GM12878 (cell line): ENCODE results near the gene USH2A. TPM values are rescaled to one million over a fixed set of nuclear protein-coding genes. Genes with fewer than 3 reads are reported as not detected.

Experiments
- ATAC-seq: fragments of 200-7000 bp; cut with Tn5 transposase; 3 replicates; pipeline ENCODE4 v1.9.1; 2020; ENCODE audit warnings: mild to moderate bottlenecking, moderate library complexity
- BruUV-seq: library from RNA; stranded (reverse); fragments of 400-500 nt; replicated peaks from 2 replicates; lab custom pipeline; 2021; lab: Mats Ljungman, UMichigan
- CTCF ChIA-PET: fragments of 300-600 bp; sonication (Branson Sonifier 250); formaldehyde crosslinking; extraction: SDS; loops from one replicate; lab custom pipeline; 2021; ENCODE audit warnings: inconsistent platforms; lab: Yijun Ruan, JAX
- POLR2A ChIA-PET: fragments of 350-600 bp; formaldehyde crosslinking; extraction: SDS; loops from one replicate; lab custom pipeline; 2021; ENCODE audit warnings: inconsistent platforms; lab: Charles Lee
- RAD21 ChIA-PET: fragments of 300-600 bp; sonication (Branson Sonifier 250); formaldehyde crosslinking; loops from one replicate; lab custom pipeline; 2023; ENCODE audit warnings: antibody characterized with exemption; ENCODE audit not compliant: unreplicated experiment; lab: Charles Lee
- SMC1A ChIA-PET: fragments of 300-600 bp; sonication (Branson Sonifier 250); formaldehyde crosslinking; loops from one replicate; lab custom pipeline; 2023; ENCODE audit not compliant: unreplicated experiment, uncharacterized antibody; lab: Charles Lee
- DNase-seq: peaks from one replicate; pipeline ENCODE4 v3.0.0-alpha.2; 2011; ENCODE audit warnings: low read depth, low spot score
- FAIRE-seq: peaks from 3 replicates; lab custom pipeline; 2011; peaks lifted over from hg19 to GRCh38; lab: Jason Lieb, UNC
- H2AFZ ChIP-seq: 2 replicates; pipeline ENCODE4 v1.6.0; 2011; ENCODE audit warnings: low read depth, low read length, control low read depth; ENCODE audit not compliant: control insufficient read depth
- H3K27ac ChIP-seq: 2 replicates; pipeline ENCODE4 v1.5.1; 2011; ENCODE audit warnings: control low read depth; ENCODE audit not compliant: control insufficient read depth, insufficient read depth
- H3K27me3 ChIP-seq, 2 experiments: replicated peaks in 1 of 2; 2 replicates each; pipeline versions ENCODE4 v1.6.0 to v1.6.1; 2011; ENCODE audit warnings: low read length in 1 of 2; ENCODE audit not compliant: control insufficient read depth in 2 of 2, insufficient read depth in 2 of 2
- H3K36me3 ChIP-seq, 2 experiments: 2 replicates each; pipeline ENCODE4 v1.5.1; 2011; ENCODE audit warnings: low read length in 1 of 2; ENCODE audit not compliant: control insufficient read depth in 2 of 2, insufficient read depth in 2 of 2
- H3K4me1 ChIP-seq: 2 replicates; pipeline ENCODE4 v1.6.1; 2011; ENCODE audit warnings: mild to moderate bottlenecking, low read length, moderate library complexity, mixed read lengths; ENCODE audit not compliant: control insufficient read depth, insufficient read depth
- H3K4me2 ChIP-seq: 2 replicates; pipeline ENCODE4 v1.6.0; 2011; ENCODE audit warnings: control low read depth; ENCODE audit not compliant: control insufficient read depth, insufficient read depth
- H3K4me3 ChIP-seq: fragments of 200-600 bp; sonication (generic); 2 replicates; pipeline ENCODE4 v1.5.1; 2016
- H3K79me2 ChIP-seq: 2 replicates; pipeline ENCODE4 v1.6.0; 2011; ENCODE audit warnings: low read length; ENCODE audit not compliant: control insufficient read depth, insufficient read depth
- H3K9ac ChIP-seq: 2 replicates; pipeline ENCODE4 v1.8.0; 2011; ENCODE audit warnings: low read length, control low read depth, mixed read lengths; ENCODE audit not compliant: control insufficient read depth, insufficient read depth
- H3K9me3 ChIP-seq: replicated peaks from 3 replicates; pipeline ENCODE4 v1.5.1; 2011; ENCODE audit warnings: mild to moderate bottlenecking, low read length; ENCODE audit not compliant: control insufficient read depth, insufficient read depth
- H4K20me1 ChIP-seq: 2 replicates; pipeline ENCODE4 v1.6.0; 2011; ENCODE audit not compliant: control insufficient read depth, insufficient read depth
- BRCA1 ChIP-seq: IDR thresholded peaks from 2 replicates; pipeline ENCODE4 v1.6.1; 2011; ENCODE audit warnings: low read depth, low read length, improper control_type of control experiment
- CEBPB ChIP-seq, 2 experiments: fragments of 150-350 bp in 1 of 2; IDR thresholded peaks; 2 replicates each; pipeline ENCODE4 v1.6.1; 2012 to 2014; ENCODE audit warnings: low read depth in 2 of 2, low read length in 2 of 2, borderline replicate concordance in 1 of 2, inconsistent platforms in 1 of 2
- JUND ChIP-seq: IDR thresholded peaks from 2 replicates; pipeline ENCODE4 v1.6.1; 2012; ENCODE audit warnings: low read depth, mild to moderate bottlenecking, low read length, improper control_type of control experiment, moderate library complexity
- MXI1 ChIP-seq: fragments of 150-350 bp; IDR thresholded peaks from 2 replicates; pipeline ENCODE4 v1.6.1; 2011; ENCODE audit warnings: low read depth, mild to moderate bottlenecking, inconsistent platforms, low read length, improper control_type of control experiment
- NFYB ChIP-seq: IDR thresholded peaks from 2 replicates; pipeline ENCODE4 v1.6.1; 2011; ENCODE audit warnings: low read depth, mild to moderate bottlenecking, low read length, improper control_type of control experiment, moderate library complexity; ENCODE audit not compliant: insufficient read depth
- RFX5 ChIP-seq: IDR thresholded peaks from 2 replicates; pipeline ENCODE4 v1.6.1; 2011; ENCODE audit warnings: low read depth, low read length, improper control_type of control experiment
- ZNF592 ChIP-seq: fragments of 450-650 bp; IDR thresholded peaks from 2 replicates; pipeline ENCODE4 v1.6.1; 2017; ENCODE audit warnings: mild to moderate bottlenecking, moderate library complexity
- ZNF687 ChIP-seq: fragments of 450-650 bp; IDR thresholded peaks from 2 replicates; pipeline ENCODE4 v1.6.1; 2017; ENCODE audit warnings: mild to moderate bottlenecking, moderate library complexity
- WGBS: methylation state at CpG from one replicate; pipeline ENCODE4 v1.1.6; 2016; ENCODE audit warnings: low lambda C conversion rate; ENCODE audit not compliant: insufficient replicate concordance, insufficient coverage; ENCODE audit errors: missing lambda C conversion rate; 5-methylcytosine and 5-hydroxymethylcytosine counted together
- in situ Hi-C: fragments of 300-500 bp; cut with MboI; formaldehyde crosslinking; loops from 9 replicates; pipeline ENCODE4 v1.14.3; 2018; ENCODE audit warnings: mixed read lengths
- intact Hi-C: fragments of 100-400 bp; cut with micrococcal nuclease; formaldehyde crosslinking; loops from one replicate; pipeline ENCODE4 v1.14.2; 2022; ENCODE audit not compliant: unreplicated experiment
- polyA plus RNA-seq, 11 experiments: library from polyadenylated mRNA; depleted of rRNA in 4 of 11; unstranded in 6 of 11; stranded (reverse) in 5 of 11; fragments of >200 nt; fragmentation: Nextera tagmentation in 4 of 11; fragmentation: Illumina TruSeq in 1 of 11; extraction: Ambion mirVana in 4 of 11; extraction: Trizol in 1 of 11; gene quantifications; 1 replicate in 1 of 11; 2 replicates in 10 of 11; pipeline versions ENCODE4 v1.2.1 to v1.2.3, GENCODE V29; 2011 to 2016; ENCODE audit warnings: inconsistent platforms in 2 of 11, missing spikeins in 2 of 11, low read depth in 1 of 11
- total RNA-seq, 4 experiments: library from RNA; depleted of rRNA in 3 of 4; stranded (reverse); fragments of >200 nt in 3 of 4; fragmentation: Illumina TruSeq in 1 of 4; extraction: Trizol in 1 of 4; gene quantifications; 2 replicates each; pipeline versions ENCODE4 v1.2.1 to v1.2.3, GENCODE V29; 2013 to 2021

The USH2A gene
- total and polyA plus RNA-seq, 10 of the 15 experiments (the other 5 are each of a cell fraction or from before 2014, with no cell fraction given): under 0.01 to 0.20 (median 0.01) TPM; not detected in 2

GRCh38 chr1:216111842-216112241 lies 311.4 kb downstream of the USH2A start:
- RAD21 ChIA-PET: interaction anchor here (1.0 kb wide), 1 partner anchor 109 kb away, joined by 3 read pairs; no protein-coding TSS in a partner anchor
- POLR2A ChIA-PET: no interaction called here
- H3K9ac ChIP-seq: no peak overlapping the region
- H3K9me3 ChIP-seq: no peaks in the 10 kb centered on the region
- SMC1A ChIA-PET: interaction anchor here (1.0 to 1.3 kb wide), 3 partner anchors 12 to 74 kb away, joined by 3 to 4 read pairs (median 3); no protein-coding TSS in a partner anchor
- DNase-seq (no peak), ATAC-seq (no peak), FAIRE-seq (no peak)
- no peaks in the 10 kb centered on the region for H3K79me2 ChIP-seq
- TF ChIP-seq RFX5 (no peak), ZNF687 (no peak), JUND (no peak), NFYB (no peak), CEBPB (IDR thresholded peaks at IDR 0.05; ENCODE audit: borderline replicate concordance in 1 of 2, low read depth in 2 of 2, low read length in 2 of 2) (no peak), BRCA1 (no peak), MXI1 (no peak), ZNF592 (no peak)
- no peak overlapping the region for H2AFZ ChIP-seq
- CTCF ChIA-PET: interaction anchor here (0.9 to 1.3 kb wide), 4 partner anchors 10 to 64 kb away, joined by 3 to 4 read pairs (median 3); no protein-coding TSS in a partner anchor
- no peak overlapping the region for H3K27ac ChIP-seq
- no peaks in the 10 kb centered on the region for H3K36me3 ChIP-seq
- H3K4me1 ChIP-seq: no peaks in the 10 kb centered on the region
- WGBS: 0% methylated on average over 2 of the region's 2 CpGs
- H3K4me3 ChIP-seq: no peak overlapping the region
- no peaks in the 10 kb centered on the region for H3K27me3 ChIP-seq
- BruUV-seq: no TSS peak
- H3K4me2 ChIP-seq: no peak overlapping the region
- intact Hi-C loops (loop anchor here (10.0 kb wide), 1 partner anchor 287 kb away; no protein-coding TSS in a partner anchor), in situ Hi-C loops (no loop called here)
- H4K20me1 ChIP-seq: no peaks in the 10 kb centered on the region
